Activated CD4-positive, alpha-beta T cell treated with anti-CD3 and anti-CD28 coated beads, Interleukin-10, Interleukin-2, amounts not matched to agents 100 ng/mL and 50 ng/mL, durations not matched to agents 16 hours and 8 hours (primary cell): ENCODE data around the gene HSFY2.
"Not testable (repeated sequence)": the region's sequence is repeated elsewhere in the genome, so short reads cannot be mapped to it uniquely, and the experiment has no call there.

Experiments used
- DNase-seq: peaks from one replicate; pipeline ENCODE4 v3.0.0-alpha.2; 2020

Gene HSFY2

GRCh38 chrY:18773635-18774034 lies at the start of gene HSFY2:
Gene HSFY2, minus strand, starts transcription at chrY:18773735. Its CDS starts 117 bp downstream, at chrY:18773618.
- not testable (repeated sequence) for DNase-seq

- DNase-seq = not testable (repeated sequence)
Measured at GRCh38 chrY:18815751-18816150, 42.2 kb upstream of the HSFY2 start.

- DNase-seq = not testable (repeated sequence)
Measured at GRCh38 chrY:18788757-18789406, 15.3 kb upstream of the HSFY2 start.

- not testable (repeated sequence) for DNase-seq
Measured at GRCh38 chrY:18754077-18754476, 19.5 kb downstream of the HSFY2 start.

GRCh38 chrY:18753133-18753815 lies 20.3 kb downstream of the HSFY2 start:
- not testable (repeated sequence) for DNase-seq

- DNase-seq = not testable (repeated sequence)
Measured at GRCh38 chrY:18723714-18724113, 49.8 kb downstream of the HSFY2 start.
